GM21360 (cell line): Measurements from ENCODE around the gene BRPF1.

Source experiments
- ATAC-seq: cut with Tn5 transposase; IDR thresholded peaks from one replicate; pipeline ENCODE4 v1.9.1; 2021; ENCODE audit warnings: mild to moderate bottlenecking, moderate library complexity; ENCODE audit not compliant: unreplicated experiment

BRPF1 gene

GRCh38 chr3:9786825-9787669, 55.5 kb downstream of the BRPF1 start:
- no peak for ATAC-seq

- ATAC-seq: no peak
These were observed 56.2 kb downstream of the BRPF1 start for GRCh38 chr3:9787714-9788113.

- no peak for ATAC-seq
These were observed 59.6 kb downstream of the BRPF1 start for GRCh38 chr3:9791127-9791526.

- ATAC-seq: no peak
These were observed 60.4 kb downstream of the BRPF1 start for GRCh38 chr3:9791790-9792404.

DNA sequence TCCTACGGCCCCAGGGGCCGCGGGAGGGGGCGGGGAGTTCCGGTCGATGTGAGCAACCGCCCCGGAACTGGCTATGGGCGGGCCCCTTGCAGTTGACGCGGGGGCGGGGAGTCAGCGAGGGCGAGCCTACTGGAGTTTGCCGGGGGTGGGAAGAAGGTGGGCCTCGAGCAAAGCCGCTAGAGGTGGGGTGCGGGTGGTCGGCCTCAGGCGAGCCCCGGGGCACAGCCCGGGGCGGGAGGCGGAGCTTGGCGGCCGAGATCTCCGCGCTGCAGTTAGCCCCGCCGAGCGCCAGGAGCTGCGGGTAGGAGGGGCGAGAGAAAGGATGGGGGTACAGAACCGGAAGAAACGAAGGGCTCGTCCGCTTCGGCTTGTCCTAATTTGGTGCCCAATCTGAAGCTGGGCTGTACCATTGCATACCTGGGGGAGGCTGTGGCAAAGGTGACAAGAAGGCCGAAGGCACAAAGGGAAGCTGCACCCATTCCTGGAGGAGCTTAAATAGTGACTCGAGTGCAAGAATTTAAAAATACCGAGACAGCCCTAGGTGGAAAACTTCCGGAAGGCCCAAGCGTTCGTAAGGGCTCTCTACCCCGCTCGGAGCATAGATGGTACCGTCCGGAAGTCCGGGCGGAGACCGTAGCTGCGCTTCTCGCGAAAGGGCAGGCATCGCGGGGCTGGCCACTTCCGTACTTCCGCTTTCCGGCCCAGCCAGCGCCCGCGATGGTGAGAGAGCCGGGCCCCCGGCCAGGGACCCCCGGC, 61.0 kb downstream of the BRPF1 start, which contains the start of the genes ARPC4 and TADA3:
ARPC4 (plus strand) TSS at position 678 of the 756 bp plus-strand sequence; CDS start at position 718, 40 bp downstream.
TADA3 (minus strand) TSS at position 69 of the 756 bp plus-strand sequence. CDS start 1,007 bp downstream, outside the sequence.
- ATAC-seq: peak; percentile 74

DNA sequence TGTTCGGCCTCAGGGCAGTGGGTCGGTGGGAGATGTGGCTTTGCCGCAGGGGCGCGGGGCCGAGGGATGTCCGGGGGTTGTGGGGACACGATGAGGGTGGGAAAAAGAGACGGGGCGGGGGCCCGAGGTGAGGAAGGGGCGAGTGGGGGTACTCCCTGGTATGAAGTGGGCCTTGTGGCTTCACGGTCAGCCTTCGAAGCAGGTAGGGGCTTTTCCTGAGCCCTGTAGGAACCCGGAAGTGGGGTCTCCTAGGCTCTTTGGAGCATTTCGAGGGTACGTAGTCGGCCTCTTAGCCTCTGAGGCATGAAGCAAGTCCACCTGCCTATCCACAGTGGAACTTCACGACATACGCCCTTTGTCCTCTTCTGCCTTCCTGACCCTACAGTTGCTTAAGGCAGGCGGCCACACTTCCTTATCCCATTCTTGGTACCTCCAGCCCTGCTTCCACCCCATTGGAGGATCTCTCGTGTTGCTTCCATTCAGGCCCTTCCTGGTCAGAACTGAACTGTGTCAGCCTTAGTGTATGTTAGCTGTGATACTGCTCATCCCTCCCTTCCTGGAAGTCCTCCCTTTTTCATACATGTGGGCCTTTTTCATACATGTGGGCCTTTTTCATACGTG, 61.7 kb downstream of the BRPF1 start:
- peak; percentile 3 for ATAC-seq

DNA sequence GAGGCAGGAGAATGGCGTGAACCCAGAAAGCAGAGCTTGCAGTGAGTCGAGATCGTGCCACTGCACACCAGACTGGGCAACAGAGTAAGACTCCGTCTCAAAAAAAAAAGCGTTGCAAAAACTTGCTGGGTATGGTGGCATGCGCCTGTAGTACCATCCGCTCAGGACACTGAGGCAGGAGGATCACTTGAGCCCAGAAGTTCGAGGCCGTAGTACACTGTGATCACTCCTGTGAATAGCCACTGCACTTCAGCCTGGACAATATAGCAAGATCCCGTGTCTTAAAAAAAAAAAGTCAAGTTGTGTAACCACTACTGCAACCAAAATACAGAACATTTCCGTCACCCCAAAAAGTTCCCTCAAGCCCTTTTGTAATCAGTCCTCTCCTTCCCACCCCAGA, 62.9 kb downstream of the BRPF1 start:
- no peak for ATAC-seq

- ATAC-seq: no peak
These were observed 63.7 kb downstream of the BRPF1 start for GRCh38 chr3:9795207-9795606.

DNA sequence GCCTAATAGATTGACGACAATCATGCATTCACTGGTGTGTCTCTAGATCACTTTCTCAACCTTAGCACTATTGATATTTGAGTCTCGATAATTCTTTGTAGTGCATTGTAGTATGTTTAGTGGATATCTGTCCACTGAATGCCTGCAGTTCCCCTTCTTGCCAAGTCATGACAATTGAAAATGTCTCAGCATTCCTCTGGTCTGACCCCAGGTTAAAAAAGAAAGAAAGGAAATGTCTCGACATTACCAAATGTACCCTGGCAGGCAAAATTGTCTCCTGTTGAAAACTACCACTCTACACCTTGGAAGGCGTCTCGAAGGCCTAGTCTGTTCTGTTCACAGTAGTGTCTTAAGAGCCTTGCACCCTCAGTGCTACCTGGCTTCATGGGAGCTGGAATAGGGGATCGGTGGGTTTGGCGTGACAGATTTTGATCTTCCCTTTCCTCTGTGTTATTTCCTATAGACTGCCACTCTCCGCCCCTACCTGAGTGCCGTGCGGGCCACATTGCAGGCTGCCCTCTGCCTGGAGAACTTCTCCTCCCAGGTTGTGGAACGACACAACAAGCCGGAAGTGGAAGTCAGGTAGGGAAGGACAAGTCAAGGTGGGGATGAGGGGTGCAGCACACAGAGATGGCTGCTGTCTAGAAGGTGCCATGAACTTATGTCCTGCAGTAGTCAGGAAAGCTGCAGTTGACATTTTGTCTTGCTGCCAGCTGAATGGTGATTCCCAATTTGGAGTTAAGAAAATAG, 65.8 kb downstream of the BRPF1 start:
- ATAC-seq: no peak
